Gastrocnemius medialis (tissue), 4 donors: ENCODE data around the gene PLCB3. TPM values are rescaled to one million over a fixed set of nuclear protein-coding genes. Genes with fewer than 3 reads are reported as not detected.
A peak's percentile ranks its signal among the peaks of the same experiment; 100 is the strongest.

ENCODE experiments used
- ATAC-seq, 2 donors: fragments of 150-250 bp; one replicate each; pipeline ENCODE4 v1.9.1; 2016
- DNase-seq, 2 donors: peaks; one replicate each; pipeline ENCODE4 v3.0.0-alpha.2; 2019
- H3K27ac ChIP-seq, 4 donors: fragments of 200-600 bp; sonication (generic); 1 replicate in 1 of 4; 2 replicates in 3 of 4; pipeline ENCODE4 v1.5.1; 2016 to 2018; ENCODE audit warnings: mild to moderate bottlenecking in 2 of 4, moderate library complexity in 1 of 4
- H3K27me3 ChIP-seq, 3 donors: fragments of 200-600 bp; sonication (generic) in 2 of 3; 1 replicate in 1 of 3; 2 replicates in 2 of 3; pipeline versions ENCODE4 v1.5.1 to v1.6.0; 2016 to 2019; ENCODE audit warnings: mild to moderate bottlenecking in 1 of 3, moderate library complexity in 1 of 3
- H3K36me3 ChIP-seq, 2 donors: fragments of 200-600 bp; sonication (generic) in 1 of 2; one replicate each; pipeline ENCODE4 v1.5.1; 2017 to 2018
- H3K4me1 ChIP-seq, 2 donors: fragments of 200-600 bp; sonication (generic) in 1 of 2; one replicate each; pipeline ENCODE4 v1.5.1; 2016 to 2017; ENCODE audit warnings: mild to moderate bottlenecking in 2 of 2
- H3K4me3 ChIP-seq, 4 donors: fragments of 200-600 bp; sonication (generic) in 3 of 4; 1 replicate in 1 of 4; 2 replicates in 3 of 4; pipeline ENCODE4 v1.5.1; 2016 to 2019; ENCODE audit warnings: mild to moderate bottlenecking in 2 of 4
- H3K9me3 ChIP-seq, 3 donors: fragments of 200-600 bp; sonication (generic) in 2 of 3; 1 replicate in 1 of 3; 2 replicates in 2 of 3; pipeline ENCODE4 v1.5.1; 2016 to 2019
- CTCF ChIP-seq, 5 experiments: fragments of 450-650 bp in 3 of 5; fragments of 200-600 bp in 2 of 5; sonication (generic) in 2 of 5; IDR thresholded peaks in 4 of 5; conservative IDR thresholded peaks in 1 of 5; 1 replicate in 4 of 5; 2 replicates in 1 of 5; pipeline ENCODE4 v1.5.1; 2016 to 2019; ENCODE audit warnings: antibody characterized with exemption in 5 of 5, mild to moderate bottlenecking in 3 of 5, moderate library complexity in 3 of 5
- POLR2A ChIP-seq, 2 donors: fragments of 450-650 bp; IDR thresholded peaks; one replicate each; pipeline ENCODE4 v1.6.1; 2017; ENCODE audit warnings: antibody characterized with exemption in 2 of 2, mild to moderate bottlenecking in 2 of 2, moderate library complexity in 2 of 2
- in situ Hi-C, 4 donors: fragments of 200-750 bp; cut with MboI; loops; one replicate each; pipeline versions ENCODE4 v1.15.0 to v1.8.0; 2017; ENCODE audit warnings: low sequenced_read_pairs in 4 of 4
- intact Hi-C: fragments of 100-400 bp; cut with DNase I; formaldehyde crosslinking; loops from one replicate; pipeline ENCODE4 v1.15.1; 2023; ENCODE audit warnings: low total_unique reads
- total RNA-seq, 4 donors: library from RNA; depleted of rRNA; stranded (reverse); fragments of >200 nt; gene quantifications; one replicate each; pipeline versions ENCODE4 v1.1.0 to v1.2.3, GENCODE V29; 2016

The PLCB3 gene
- total RNA-seq, 4 donors from 2014 or later: 4.7 to 9.7 (median 6.2) TPM

GRCh38 chr11:64208086-64208795, 43.1 kb upstream of the PLCB3 start:
- H3K9me3 ChIP-seq: no peaks in the 10 kb centered on the region
- peaks cover 3 to 37% of the 10 kb centered on the region in 2 donors for H3K36me3 ChIP-seq
- in situ Hi-C loops: loop anchor here in 1 of 4 donors (5.0 kb wide), 1 partner anchor 94 kb away; the partner anchor contains the start of gene CATSPERZ
- H3K4me1 ChIP-seq: peaks cover 14 to 16% of the 10 kb centered on the region in 2 donors
- peak overlapping the region; percentile 37 to 47 (median 44) for H3K4me3 ChIP-seq
- TF ChIP-seq POLR2A (IDR thresholded peaks at IDR 0.05) (no peak), CTCF (IDR thresholded peaks at IDR 0.05 in 4 of 5, conservative IDR thresholded peaks at IDR 0.05 in 1 of 5) (no peak)
- intact Hi-C loops: no loop called here
- DNase-seq (no peak), ATAC-seq (no peak)
- H3K27me3 ChIP-seq: no peaks in the 10 kb centered on the region
- peak overlapping the region; percentile 70 to 78 (median 78) for H3K27ac ChIP-seq

GRCh38 chr11:64208796-64209562, 42.4 kb upstream of the PLCB3 start:
- Histone ChIP-seq H3K36me3 (peaks cover 0 to 30% of the 10 kb centered on the region in 2 donors), H3K4me3 (no peak overlapping the region), H3K27ac (peak overlapping the region; percentile 70 to 78 (median 78)), H3K27me3 (no peaks in the 10 kb centered on the region), H3K4me1 (peaks cover 14 to 16% of the 10 kb centered on the region in 2 donors), H3K9me3 (no peaks in the 10 kb centered on the region)
- no peak for TF ChIP-seq POLR2A (IDR thresholded peaks at IDR 0.05)
- no peak for TF ChIP-seq CTCF (IDR thresholded peaks at IDR 0.05 in 4 of 5, conservative IDR thresholded peaks at IDR 0.05 in 1 of 5)
- in situ Hi-C loops (loop anchor here in 1 of 4 donors (5.0 kb wide), 1 partner anchor 93 kb away; the partner anchor contains the start of gene CATSPERZ), intact Hi-C loops (no loop called here)
- no peak for DNase-seq
- ATAC-seq: no peak

- Histone ChIP-seq H3K4me3 (no peak overlapping the region), H3K27ac (no peak overlapping the region), H3K36me3 (peaks cover 0 to 26% of the 10 kb centered on the region in 2 donors), H3K4me1 (peaks cover 9 to 11% of the 10 kb centered on the region in 2 donors), H3K27me3 (no peaks in the 10 kb centered on the region), H3K9me3 (no peaks in the 10 kb centered on the region)
- DNase-seq: no peak
- no peak for ATAC-seq
- intact Hi-C loops (no loop called here), in situ Hi-C loops (loop anchor here in 1 of 4 donors (5.0 kb wide), 1 partner anchor 93 kb away; the partner anchor contains the start of gene CATSPERZ)
- TF ChIP-seq CTCF (IDR thresholded peaks at IDR 0.05 in 4 of 5, conservative IDR thresholded peaks at IDR 0.05 in 1 of 5): no peak
- no peak for TF ChIP-seq POLR2A (IDR thresholded peaks at IDR 0.05)
These were observed 41.8 kb upstream of the PLCB3 start for GRCh38 chr11:64209563-64209843.

GRCh38 chr11:64210301-64211020, 40.9 kb upstream of the PLCB3 start:
- in situ Hi-C loops: no loop called here
- no peak for ATAC-seq
- Histone ChIP-seq H3K4me1 (peaks cover 3 to 7% of the 10 kb centered on the region in 2 donors), H3K36me3 (peaks cover 0 to 24% of the 10 kb centered on the region in 2 donors), H3K9me3 (no peaks in the 10 kb centered on the region), H3K4me3 (no peak overlapping the region), H3K27me3 (no peaks in the 10 kb centered on the region), H3K27ac (no peak overlapping the region)
- intact Hi-C loops: no loop called here
- no peak for TF ChIP-seq POLR2A (IDR thresholded peaks at IDR 0.05)
- TF ChIP-seq CTCF (IDR thresholded peaks at IDR 0.05 in 4 of 5, conservative IDR thresholded peaks at IDR 0.05 in 1 of 5): no peak
- no peak for DNase-seq
